NCI-H1105 (cell line): Measurements from ENCODE around the gene ATP6V1G1.
"Not testable (repeated sequence)": the region's sequence is repeated elsewhere in the genome, so short reads cannot be mapped to it uniquely, and the experiment has no call there.

Experiments
- DNase-seq: peaks from one replicate; lab custom pipeline; 2025; lab: John Stamatoyannopoulos, UW

The ATP6V1G1 gene

GRCh38 chr9:114587345-114588202 lies at the start of gene ATP6V1G1:
Gene ATP6V1G1, plus strand, starts transcription at chr9:114587769. Its CDS starts 70 bp downstream, at chr9:114587839.
- peak; percentile 98 for DNase-seq

GRCh38 chr9:114538241-114538640 lies 49.3 kb upstream of the ATP6V1G1 start:
- DNase-seq: no peak

GRCh38 chr9:114539701-114540380 lies 47.7 kb upstream of the ATP6V1G1 start:
- no peak for DNase-seq

- DNase-seq: no peak
Measured at GRCh38 chr9:114545055-114545454, 42.5 kb upstream of the ATP6V1G1 start.

GRCh38 chr9:114546851-114547250 lies 40.7 kb upstream of the ATP6V1G1 start:
- no peak for DNase-seq

DNA sequence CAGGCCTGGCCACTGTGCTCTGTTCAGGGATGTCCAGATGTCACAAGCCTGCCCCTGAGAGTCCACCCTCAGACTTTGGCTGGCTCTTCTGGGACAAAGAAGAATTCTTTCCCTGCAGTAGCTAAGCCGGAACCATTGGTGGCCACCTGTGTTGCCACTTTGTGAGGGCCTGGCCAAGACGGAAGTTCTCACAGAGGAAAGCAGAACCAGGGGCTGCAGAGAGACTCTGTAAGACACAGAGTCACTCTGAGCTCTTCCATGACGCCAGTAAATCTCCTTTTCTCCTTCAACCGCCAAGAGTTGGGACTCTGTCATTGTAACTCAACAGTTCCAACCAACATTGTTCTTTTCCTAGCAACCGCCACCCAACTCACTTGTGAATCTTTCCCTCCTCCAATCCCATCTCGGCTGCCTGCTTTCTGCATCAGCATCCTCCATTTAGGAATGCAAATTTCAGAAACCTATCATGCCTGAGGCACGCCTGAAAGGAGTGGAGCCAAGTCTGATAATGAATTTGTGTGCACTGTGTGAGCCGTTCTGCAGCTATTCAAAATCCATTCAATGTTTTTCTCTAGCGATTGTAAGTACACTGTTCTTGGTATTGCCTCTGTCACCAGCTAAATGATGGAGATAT lies 37.8 kb upstream of the ATP6V1G1 start:
- no peak for DNase-seq

DNA sequence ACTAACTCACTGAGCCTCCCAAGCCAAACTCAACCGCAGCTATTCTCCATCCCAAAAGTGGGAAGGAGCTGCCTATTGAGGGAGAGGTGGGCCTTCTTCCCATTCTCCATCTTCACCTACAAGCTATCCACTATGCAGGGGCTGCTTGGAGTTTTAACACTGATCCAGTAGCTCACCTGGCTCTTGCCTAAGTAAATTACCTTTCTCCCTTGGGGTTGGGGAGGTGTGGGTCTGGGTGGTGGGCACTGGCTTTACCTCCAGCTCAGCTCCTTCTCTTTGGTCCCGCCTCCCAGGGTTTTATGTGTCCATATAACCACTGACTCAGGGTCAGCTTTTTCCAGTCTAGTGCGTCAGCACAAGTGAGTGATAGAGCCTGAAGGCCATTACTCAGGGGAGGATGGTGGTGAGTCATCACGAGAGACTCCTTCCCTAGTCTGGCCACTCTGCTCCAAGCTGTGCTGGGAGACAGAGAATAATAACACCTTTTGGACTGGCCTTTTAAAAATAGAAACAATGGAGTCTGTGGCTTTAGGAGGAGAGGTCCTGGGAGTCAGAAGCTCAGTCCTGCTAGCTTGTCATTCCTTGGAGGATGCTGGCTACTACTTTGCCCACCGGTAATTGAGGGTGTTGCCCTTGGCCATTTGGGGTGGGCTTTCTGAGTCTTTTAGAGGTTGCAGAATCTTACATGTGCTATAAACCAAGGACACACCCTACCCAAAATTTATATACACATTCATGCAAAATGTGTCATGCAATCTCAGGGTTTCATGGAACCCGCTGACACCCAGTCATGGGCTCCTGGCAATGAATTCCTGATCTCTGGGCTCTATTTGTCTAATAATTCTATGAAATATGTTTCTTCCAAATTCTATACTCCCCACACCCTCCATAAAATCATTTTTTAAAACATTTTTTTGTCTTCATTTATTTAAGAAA lies 35.6 kb upstream of the ATP6V1G1 start:
- DNase-seq: no peak

GRCh38 chr9:114552706-114553105 lies 34.9 kb upstream of the ATP6V1G1 start:
- DNase-seq: no peak

GRCh38 chr9:114553202-114553601 lies 34.4 kb upstream of the ATP6V1G1 start:
- DNase-seq: no peak

GRCh38 chr9:114555696-114556095 lies 31.9 kb upstream of the ATP6V1G1 start:
- no peak for DNase-seq

DNA sequence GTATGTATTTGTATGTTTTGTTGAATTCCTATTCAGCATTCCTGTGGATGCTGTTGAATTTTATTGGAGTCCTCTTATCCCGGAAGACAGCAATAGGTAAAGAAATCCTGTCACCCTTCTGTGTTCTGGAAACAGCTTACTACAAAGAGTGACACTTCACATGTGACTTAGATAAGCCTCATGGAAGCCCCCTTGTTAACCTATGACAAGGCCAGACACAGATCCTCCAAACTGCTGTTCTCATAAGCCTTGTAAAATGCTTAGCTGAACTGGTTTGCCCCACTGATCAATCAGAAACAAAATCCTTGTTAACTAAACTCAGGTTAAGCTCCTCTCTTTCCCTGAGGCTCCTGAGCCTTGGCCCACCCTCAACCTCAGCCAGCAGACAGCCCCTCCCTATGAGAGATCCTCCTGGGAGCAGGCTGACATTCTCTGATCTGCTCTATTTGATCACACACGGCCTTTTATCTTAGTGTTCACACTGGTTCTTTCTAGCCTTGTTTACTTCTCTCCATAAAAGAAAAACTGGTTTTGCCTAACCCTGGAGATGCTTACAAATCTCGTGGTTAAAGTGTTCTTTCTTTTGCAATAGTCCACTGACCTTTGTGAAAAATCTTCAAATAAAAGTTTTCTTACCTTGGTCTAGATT lies 29.4 kb upstream of the ATP6V1G1 start:
- DNase-seq: no peak

DNA sequence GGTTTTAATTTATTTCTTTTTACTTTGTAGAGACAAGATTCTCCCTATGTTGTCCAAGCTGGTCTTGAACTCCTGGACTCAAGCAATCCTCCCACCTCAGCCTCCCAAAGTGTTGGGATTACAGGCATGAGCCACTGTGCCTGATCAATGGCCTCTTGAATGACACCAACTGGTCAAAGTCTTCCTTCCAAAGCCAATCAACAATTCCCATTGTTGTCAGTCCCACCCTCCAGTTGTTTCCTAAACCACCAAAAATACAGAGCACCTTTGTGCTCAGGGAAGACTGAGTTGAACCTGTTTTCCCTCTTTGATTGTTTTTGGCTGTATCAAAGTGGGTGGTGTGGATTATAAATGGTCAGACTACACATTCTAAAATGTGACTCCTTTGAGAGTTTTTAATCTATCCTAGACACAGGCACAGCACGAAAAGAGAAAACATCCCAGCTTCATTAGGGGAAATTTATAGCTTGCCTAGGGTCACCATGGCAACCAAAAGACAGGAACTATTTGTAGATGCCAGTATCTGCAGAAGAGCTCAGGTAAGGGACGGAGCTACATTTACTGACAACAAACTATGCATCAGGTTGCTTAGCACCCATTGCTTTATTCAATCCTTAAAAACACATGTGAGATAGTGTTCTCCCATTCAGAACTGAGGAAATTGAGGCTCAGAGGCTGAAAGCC lies 27.6 kb upstream of the ATP6V1G1 start:
- DNase-seq: no peak

DNA sequence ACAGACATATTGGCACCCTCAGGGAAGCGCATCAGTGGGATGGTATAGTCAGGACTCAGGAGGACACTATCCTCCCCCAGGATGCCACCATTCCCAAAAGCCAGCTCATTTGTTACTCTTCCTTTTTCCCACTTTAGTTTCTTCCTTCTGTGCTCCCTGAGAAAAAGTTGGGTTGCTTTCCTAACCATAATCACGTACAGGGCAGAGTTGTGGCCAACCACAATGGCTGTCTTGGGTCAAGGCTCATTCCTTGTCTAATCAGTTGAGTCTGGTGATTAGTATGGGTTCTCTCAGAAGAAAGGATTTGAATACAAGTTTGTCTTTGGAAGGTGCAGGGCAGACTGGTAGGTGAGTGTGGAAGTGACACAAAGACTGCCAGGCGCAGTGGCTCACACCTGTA lies 26.6 kb upstream of the ATP6V1G1 start:
- no peak for DNase-seq

- no peak for DNase-seq
Measured at GRCh38 chr9:114561771-114562170, 25.8 kb upstream of the ATP6V1G1 start.

GRCh38 chr9:114565204-114565603 lies 22.4 kb upstream of the ATP6V1G1 start:
- DNase-seq: no peak

- DNase-seq: no peak
Measured at GRCh38 chr9:114570742-114571141, 16.8 kb upstream of the ATP6V1G1 start.

DNA sequence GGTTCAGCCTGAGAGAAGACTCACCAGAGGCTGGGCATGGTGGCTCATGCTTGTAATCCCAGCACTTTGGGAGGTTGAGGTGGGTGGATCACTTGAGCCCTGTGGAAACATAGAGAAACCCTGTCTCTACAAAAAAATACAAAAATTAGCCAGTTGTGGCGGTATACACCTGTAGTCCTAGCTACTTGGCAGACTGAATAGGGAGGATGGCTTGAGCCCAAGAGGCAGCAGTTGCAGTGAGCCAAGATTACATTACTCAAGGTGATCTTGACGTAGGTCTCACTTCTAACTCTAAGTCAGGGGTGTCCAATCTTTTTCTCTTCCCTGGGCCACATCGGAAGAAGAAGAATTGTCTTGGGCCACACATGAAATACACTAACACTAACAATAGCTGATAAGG lies 16.2 kb upstream of the ATP6V1G1 start:
- DNase-seq: no peak

DNA sequence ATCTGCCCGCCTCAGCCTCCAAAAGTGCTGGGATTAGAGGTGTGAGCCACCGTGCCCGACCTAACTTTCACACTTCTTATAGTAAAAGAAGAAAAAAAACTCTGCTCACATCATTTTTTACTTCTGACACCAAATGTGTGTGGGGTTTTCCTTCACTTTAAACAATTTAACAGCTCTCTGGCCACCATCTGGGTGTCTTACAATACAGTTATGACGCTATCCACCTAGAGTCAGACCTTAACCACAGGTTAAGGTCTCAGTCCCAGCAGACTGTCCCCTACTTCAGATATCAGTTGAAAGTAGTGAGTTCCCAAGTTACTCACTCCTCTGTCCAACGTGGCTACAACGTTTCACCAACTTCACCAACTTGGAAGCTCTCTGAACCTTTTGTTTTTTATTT lies 15.4 kb upstream of the ATP6V1G1 start:
- no peak for DNase-seq

DNA sequence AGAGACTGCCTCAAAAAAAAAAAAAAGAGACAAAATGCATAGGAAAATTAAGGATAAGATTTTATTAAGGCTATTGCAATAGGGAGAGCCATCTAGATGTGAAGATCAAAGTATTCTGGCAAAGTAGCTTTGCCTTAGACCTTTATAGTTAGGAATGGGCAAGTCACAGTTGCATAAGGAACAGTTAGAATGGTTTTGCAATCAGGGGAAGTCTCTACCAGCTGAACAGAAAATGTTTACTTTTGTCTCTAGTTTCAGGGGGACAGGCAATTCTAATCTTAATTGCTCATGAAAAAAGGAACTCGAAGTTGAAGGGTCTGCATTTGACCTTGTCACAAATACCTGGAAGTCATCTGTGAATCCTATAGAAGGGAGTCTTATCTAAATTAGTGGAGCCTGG lies 13.1 kb upstream of the ATP6V1G1 start:
- no peak for DNase-seq

GRCh38 chr9:114576779-114577178 lies 10.8 kb upstream of the ATP6V1G1 start:
- not testable (repeated sequence) for DNase-seq

GRCh38 chr9:114578134-114578533 lies 9.4 kb upstream of the ATP6V1G1 start:
- DNase-seq: not testable (repeated sequence)
